Adrenal gland (tissue), 5 donors: ENCODE results near the gene MYOM1.

Experiments
- POLR2A ChIP-seq, 2 donors: fragments of 450-650 bp; IDR thresholded peaks; one replicate each; pipeline ENCODE4 v1.6.1; 2017; ENCODE audit warnings: antibody characterized with exemption in 2 of 2, mild to moderate bottlenecking in 2 of 2, moderate library complexity in 1 of 2
- TF ChIP-seq, protein P1 (sequence below), 6 experiments: fragments of 450-650 bp in 4 of 6; fragments of 200-600 bp in 2 of 6; sonication (generic) in 1 of 6; IDR thresholded peaks; 1 replicate in 5 of 6; 2 replicates in 1 of 6; pipeline versions ENCODE4 v1.5.1 to v1.8.0; 2016 to 2021; ENCODE audit warnings: antibody characterized with exemption in 6 of 6, mild to moderate bottlenecking in 2 of 6, moderate library complexity in 1 of 6
- donor health status: DM: no; HTN: no; CAD: no.

DNA sequence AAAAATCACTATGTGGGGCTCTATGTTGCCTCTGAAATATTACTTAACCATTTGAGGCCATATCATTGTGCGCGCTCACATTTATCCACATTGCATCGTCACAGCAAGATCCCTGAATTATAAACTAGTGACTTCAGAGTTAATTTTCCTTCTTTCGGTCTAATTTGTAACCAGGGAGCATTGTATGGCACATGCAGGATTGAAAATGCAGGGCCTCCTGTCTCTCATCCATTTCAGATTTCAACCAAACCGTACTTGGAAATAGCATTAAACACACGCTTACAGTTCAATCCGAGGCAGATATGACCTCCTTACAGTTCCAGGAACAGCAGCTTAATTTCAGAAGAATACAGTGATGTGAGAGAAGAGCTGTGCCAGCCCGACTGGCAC is 532 bp downstream of the MYOM1 start:
- TF ChIP-seq, protein P1, sequence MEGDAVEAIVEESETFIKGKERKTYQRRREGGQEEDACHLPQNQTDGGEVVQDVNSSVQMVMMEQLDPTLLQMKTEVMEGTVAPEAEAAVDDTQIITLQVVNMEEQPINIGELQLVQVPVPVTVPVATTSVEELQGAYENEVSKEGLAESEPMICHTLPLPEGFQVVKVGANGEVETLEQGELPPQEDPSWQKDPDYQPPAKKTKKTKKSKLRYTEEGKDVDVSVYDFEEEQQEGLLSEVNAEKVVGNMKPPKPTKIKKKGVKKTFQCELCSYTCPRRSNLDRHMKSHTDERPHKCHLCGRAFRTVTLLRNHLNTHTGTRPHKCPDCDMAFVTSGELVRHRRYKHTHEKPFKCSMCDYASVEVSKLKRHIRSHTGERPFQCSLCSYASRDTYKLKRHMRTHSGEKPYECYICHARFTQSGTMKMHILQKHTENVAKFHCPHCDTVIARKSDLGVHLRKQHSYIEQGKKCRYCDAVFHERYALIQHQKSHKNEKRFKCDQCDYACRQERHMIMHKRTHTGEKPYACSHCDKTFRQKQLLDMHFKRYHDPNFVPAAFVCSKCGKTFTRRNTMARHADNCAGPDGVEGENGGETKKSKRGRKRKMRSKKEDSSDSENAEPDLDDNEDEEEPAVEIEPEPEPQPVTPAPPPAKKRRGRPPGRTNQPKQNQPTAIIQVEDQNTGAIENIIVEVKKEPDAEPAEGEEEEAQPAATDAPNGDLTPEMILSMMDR (IDR thresholded peaks at IDR 0.05), result no peak
- no peak for TF ChIP-seq POLR2A (IDR thresholded peaks at IDR 0.05)
